ENCODE measurements around the gene USP15.

The USP15 gene

GRCh38 chr12:62239571-62239970 lies 20.6 kb upstream of the USP15 start:
- H3K4me1 ChIP-seq (ENCODE audit: control insufficient read depth, insufficient read depth, low read length) = no peaks in the 10 kb centered on the region
- H3K9ac ChIP-seq (ENCODE audit: low read depth, low read length) = no peak overlapping the region
- H3K27me3 ChIP-seq (ENCODE audit: control insufficient read depth, insufficient read depth, low read length) = no peaks in the 10 kb centered on the region
- no peaks in the 10 kb centered on the region for H3K9me3 ChIP-seq (ENCODE audit: control insufficient read depth, insufficient read depth, low read length)
- H3K36me3 ChIP-seq (ENCODE audit: control insufficient read depth, insufficient read depth, low read length) = no peaks in the 10 kb centered on the region
- H3K4me3 ChIP-seq (ENCODE audit: low read depth, low read length) = no peak overlapping the region

GRCh38 chr12:62247281-62248045 lies 12.7 kb upstream of the USP15 start:
- Histone ChIP-seq H3K4me3 (ENCODE audit: low read depth, low read length) (no peak overlapping the region), H3K9ac (ENCODE audit: low read depth, low read length) (no peak overlapping the region), H3K36me3 (ENCODE audit: control insufficient read depth, insufficient read depth, low read length) (no peaks in the 10 kb centered on the region), H3K27me3 (ENCODE audit: control insufficient read depth, insufficient read depth, low read length) (no peaks in the 10 kb centered on the region), H3K4me1 (ENCODE audit: control insufficient read depth, insufficient read depth, low read length) (no peaks in the 10 kb centered on the region), H3K9me3 (ENCODE audit: control insufficient read depth, insufficient read depth, low read length) (no peaks in the 10 kb centered on the region)

DNA sequence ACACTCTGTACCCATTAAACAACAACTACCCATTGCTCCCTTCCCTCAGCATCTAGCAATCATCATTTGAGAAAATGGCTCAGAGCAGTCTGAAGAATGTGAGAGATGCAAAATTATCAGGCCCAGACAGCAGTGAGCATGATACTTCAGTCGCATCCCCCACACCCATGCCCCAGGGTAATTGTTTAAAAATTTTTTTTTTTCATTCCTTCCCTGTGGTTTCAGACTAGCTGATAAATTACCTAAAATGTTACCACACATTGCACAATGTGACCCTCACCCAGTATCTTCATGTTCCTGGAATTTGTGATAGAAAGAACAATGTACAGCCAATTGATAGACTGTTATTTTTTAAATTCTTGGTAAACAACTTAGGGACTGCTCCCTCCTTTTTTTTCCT lies 11.3 kb upstream of the USP15 start:
- no peaks in the 10 kb centered on the region for H3K36me3 ChIP-seq (ENCODE audit: control insufficient read depth, insufficient read depth, low read length)
- no peak overlapping the region for H3K4me3 ChIP-seq (ENCODE audit: low read depth, low read length)
- no peaks in the 10 kb centered on the region for H3K4me1 ChIP-seq (ENCODE audit: control insufficient read depth, insufficient read depth, low read length)
- H3K9ac ChIP-seq (ENCODE audit: low read depth, low read length) = no peak overlapping the region
- no peaks in the 10 kb centered on the region for H3K27me3 ChIP-seq (ENCODE audit: control insufficient read depth, insufficient read depth, low read length)
- H3K9me3 ChIP-seq (ENCODE audit: control insufficient read depth, insufficient read depth, low read length) = no peaks in the 10 kb centered on the region

- Histone ChIP-seq H3K4me1 (ENCODE audit: control insufficient read depth, insufficient read depth, low read length) (no peaks in the 10 kb centered on the region), H3K27me3 (ENCODE audit: control insufficient read depth, insufficient read depth, low read length) (no peaks in the 10 kb centered on the region), H3K36me3 (ENCODE audit: control insufficient read depth, insufficient read depth, low read length) (no peaks in the 10 kb centered on the region), H3K9ac (ENCODE audit: low read depth, low read length) (no peak overlapping the region), H3K9me3 (ENCODE audit: control insufficient read depth, insufficient read depth, low read length) (no peaks in the 10 kb centered on the region), H3K4me3 (ENCODE audit: low read depth, low read length) (no peak overlapping the region)
These were observed 10.8 kb upstream of the USP15 start for GRCh38 chr12:62249419-62249818.

DNA sequence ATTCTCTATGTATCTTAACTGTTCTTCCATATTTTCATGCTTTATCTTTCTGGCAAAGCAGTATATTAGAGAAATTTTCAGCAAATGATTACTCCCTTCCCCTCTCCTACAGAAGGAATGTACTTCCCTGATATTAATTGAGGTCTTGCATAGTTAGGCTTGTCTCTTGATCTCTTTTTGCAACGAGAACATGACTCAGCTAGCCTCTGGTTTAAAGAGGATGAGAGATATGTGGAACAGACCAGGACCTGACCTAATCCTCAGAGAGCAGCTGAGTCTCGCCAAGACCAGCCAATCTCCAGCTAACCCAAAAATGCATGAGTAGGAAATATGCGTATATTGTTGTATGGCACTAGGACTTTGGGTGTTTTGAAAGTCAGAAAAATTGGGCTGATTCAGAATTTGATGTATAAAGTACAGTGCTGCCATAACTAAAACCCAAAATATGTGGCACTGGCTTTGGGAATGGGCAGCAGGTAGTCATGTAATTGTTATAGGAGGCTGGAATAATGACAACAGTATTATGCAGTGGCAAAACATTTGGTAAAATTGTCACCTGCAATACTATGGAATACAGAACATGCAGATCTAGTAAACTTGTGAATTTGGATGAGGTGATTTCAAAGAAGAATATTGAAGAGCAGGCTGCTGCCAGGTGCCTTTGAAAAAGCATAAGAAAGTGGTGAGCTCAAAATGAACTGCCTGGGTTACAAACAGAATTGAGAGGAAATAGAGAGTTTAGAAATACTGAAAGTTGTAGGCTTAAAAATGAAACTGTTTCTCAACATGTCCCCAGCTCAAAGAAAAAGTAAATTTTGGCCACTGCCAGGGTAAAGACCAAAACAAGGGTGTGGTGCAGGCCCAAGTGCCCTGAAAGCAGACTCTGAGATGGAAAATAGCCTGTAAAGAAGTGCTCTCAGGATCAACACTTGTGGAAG lies 9.3 kb upstream of the USP15 start:
- no peaks in the 10 kb centered on the region for H3K9me3 ChIP-seq (ENCODE audit: control insufficient read depth, insufficient read depth, low read length)
- no peaks in the 10 kb centered on the region for H3K27me3 ChIP-seq (ENCODE audit: control insufficient read depth, insufficient read depth, low read length)
- no peaks in the 10 kb centered on the region for H3K36me3 ChIP-seq (ENCODE audit: control insufficient read depth, insufficient read depth, low read length)
- no peaks in the 10 kb centered on the region for H3K4me1 ChIP-seq (ENCODE audit: control insufficient read depth, insufficient read depth, low read length)
- no peak overlapping the region for H3K4me3 ChIP-seq (ENCODE audit: low read depth, low read length)
- H3K9ac ChIP-seq (ENCODE audit: low read depth, low read length) = no peak overlapping the region

DNA sequence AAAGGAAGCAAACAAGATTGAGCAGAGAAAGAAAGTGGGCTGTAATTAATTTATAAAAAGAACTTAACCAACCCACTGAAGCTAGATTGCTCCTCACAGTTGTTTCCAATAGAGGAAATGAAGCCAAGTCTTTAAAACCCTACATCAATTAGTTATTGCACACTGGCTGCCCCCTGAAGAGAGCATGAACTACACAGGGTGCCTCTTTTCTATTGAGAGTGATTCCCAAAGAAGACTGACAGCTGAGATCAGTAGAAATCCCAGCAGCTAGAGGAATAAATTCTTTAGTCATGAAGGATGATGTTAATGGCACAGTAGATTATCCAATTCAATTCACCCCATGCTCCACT lies 8.6 kb upstream of the USP15 start:
- H3K4me1 ChIP-seq (ENCODE audit: control insufficient read depth, insufficient read depth, low read length) = no peaks in the 10 kb centered on the region
- H3K9me3 ChIP-seq (ENCODE audit: control insufficient read depth, insufficient read depth, low read length) = no peaks in the 10 kb centered on the region
- H3K27me3 ChIP-seq (ENCODE audit: control insufficient read depth, insufficient read depth, low read length) = no peaks in the 10 kb centered on the region
- H3K36me3 ChIP-seq (ENCODE audit: control insufficient read depth, insufficient read depth, low read length) = no peaks in the 10 kb centered on the region
- no peak overlapping the region for H3K9ac ChIP-seq (ENCODE audit: low read depth, low read length)
- H3K4me3 ChIP-seq (ENCODE audit: low read depth, low read length) = no peak overlapping the region

- no peak overlapping the region for H3K4me3 ChIP-seq (ENCODE audit: low read depth, low read length)
- H3K4me1 ChIP-seq (ENCODE audit: control insufficient read depth, insufficient read depth, low read length) = no peaks in the 10 kb centered on the region
These were observed 7.6 kb upstream of the USP15 start for GRCh38 chr12:62252576-62252975.

DNA sequence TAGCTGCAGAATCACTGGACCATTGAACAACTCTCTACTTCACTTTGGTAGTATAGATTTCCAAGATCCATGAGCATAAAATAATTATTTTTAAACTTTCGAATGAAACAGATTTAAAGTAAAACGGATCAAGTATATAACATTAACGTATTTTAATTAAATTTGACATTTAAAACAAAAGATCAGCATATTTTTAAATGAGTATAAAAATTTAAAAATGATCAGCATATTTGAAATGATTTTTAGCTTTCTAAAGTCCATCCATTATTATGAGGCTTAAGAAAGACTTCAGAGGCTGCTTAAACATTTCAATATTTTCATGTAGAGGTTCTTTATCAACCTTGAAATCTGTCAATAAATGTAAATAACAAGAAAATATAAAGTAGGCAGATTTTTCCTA lies 5.2 kb upstream of the USP15 start:
- Histone ChIP-seq H3K9me3 (ENCODE audit: control insufficient read depth, insufficient read depth, low read length) (no peaks in the 10 kb centered on the region), H3K36me3 (ENCODE audit: control insufficient read depth, insufficient read depth, low read length) (no peaks in the 10 kb centered on the region), H3K4me3 (ENCODE audit: low read depth, low read length) (no peak overlapping the region), H3K4me1 (ENCODE audit: control insufficient read depth, insufficient read depth, low read length) (peaks cover 5% of the 10 kb centered on the region), H3K9ac (ENCODE audit: low read depth, low read length) (no peak overlapping the region), H3K27me3 (ENCODE audit: control insufficient read depth, insufficient read depth, low read length) (no peaks in the 10 kb centered on the region)

More at GRCh38 chr12:62252576-62252975, 7.6 kb upstream of the USP15 start:
- no peak overlapping the region for H3K9ac ChIP-seq (ENCODE audit: low read depth, low read length)
- H3K9me3 ChIP-seq (ENCODE audit: control insufficient read depth, insufficient read depth, low read length) = no peaks in the 10 kb centered on the region
- no peaks in the 10 kb centered on the region for H3K27me3 ChIP-seq (ENCODE audit: control insufficient read depth, insufficient read depth, low read length)
- H3K36me3 ChIP-seq (ENCODE audit: control insufficient read depth, insufficient read depth, low read length) = no peaks in the 10 kb centered on the region

- Histone ChIP-seq H3K9me3 (ENCODE audit: control insufficient read depth, insufficient read depth, low read length) (no peaks in the 10 kb centered on the region), H3K4me3 (ENCODE audit: low read depth, low read length) (no peak overlapping the region), H3K9ac (ENCODE audit: low read depth, low read length) (no peak overlapping the region), H3K36me3 (ENCODE audit: control insufficient read depth, insufficient read depth, low read length) (no peaks in the 10 kb centered on the region), H3K4me1 (ENCODE audit: control insufficient read depth, insufficient read depth, low read length) (peaks cover 5% of the 10 kb centered on the region), H3K27me3 (ENCODE audit: control insufficient read depth, insufficient read depth, low read length) (no peaks in the 10 kb centered on the region)
These were observed 3.7 kb upstream of the USP15 start for GRCh38 chr12:62256408-62257096.

GRCh38 chr12:62258231-62258630 lies 2.0 kb upstream of the USP15 start:
- peaks cover 5% of the 10 kb centered on the region for H3K4me1 ChIP-seq (ENCODE audit: control insufficient read depth, insufficient read depth, low read length)
- H3K4me3 ChIP-seq (ENCODE audit: low read depth, low read length) = no peak overlapping the region
- H3K9me3 ChIP-seq (ENCODE audit: control insufficient read depth, insufficient read depth, low read length) = no peaks in the 10 kb centered on the region
- H3K36me3 ChIP-seq (ENCODE audit: control insufficient read depth, insufficient read depth, low read length) = no peaks in the 10 kb centered on the region
- H3K27me3 ChIP-seq (ENCODE audit: control insufficient read depth, insufficient read depth, low read length) = no peaks in the 10 kb centered on the region
- no peak overlapping the region for H3K9ac ChIP-seq (ENCODE audit: low read depth, low read length)

- Histone ChIP-seq H3K36me3 (ENCODE audit: control insufficient read depth, insufficient read depth, low read length) (no peaks in the 10 kb centered on the region), H3K27me3 (ENCODE audit: control insufficient read depth, insufficient read depth, low read length) (no peaks in the 10 kb centered on the region), H3K4me1 (ENCODE audit: control insufficient read depth, insufficient read depth, low read length) (peaks cover 5% of the 10 kb centered on the region), H3K9me3 (ENCODE audit: control insufficient read depth, insufficient read depth, low read length) (no peaks in the 10 kb centered on the region), H3K9ac (ENCODE audit: low read depth, low read length) (peak overlapping the region; percentile 96), H3K4me3 (ENCODE audit: low read depth, low read length) (peak overlapping the region; percentile 63)
These were observed 1.1 kb upstream of the USP15 start for GRCh38 chr12:62258941-62259630.
